H1 (cell line): ENCODE measurements around the gene ADGRV1. TPM values are rescaled to one million over a fixed set of nuclear protein-coding genes. Genes with fewer than 3 reads are reported as not detected.

ENCODE experiments used
- BRCA1 ChIP-seq: IDR thresholded peaks from 2 replicates; pipeline ENCODE4 v1.6.1; 2012; ENCODE audit warnings: low read depth, low read length, improper control_type of control experiment
- CBX8 ChIP-seq: fragments of 300-800, 300-1000 bp; sonication (generic); IDR thresholded peaks from 2 replicates; pipeline ENCODE4 v1.7.1; 2016; ENCODE audit warnings: low read depth, low read length, borderline replicate concordance
- POLR2A ChIP-seq, 2 experiments: IDR thresholded peaks; 1 replicate in 1 of 2; 2 replicates in 1 of 2; pipeline ENCODE4 v1.6.1; 2011; ENCODE audit warnings: low read depth in 2 of 2, low read length in 2 of 2, mild to moderate bottlenecking in 2 of 2; ENCODE audit errors: control extremely low read depth in 1 of 2
- RAD21 ChIP-seq, 2 experiments: IDR thresholded peaks in 1 of 2; conservative IDR thresholded peaks in 1 of 2; 2 replicates each; pipeline ENCODE4 v1.6.1; 2011; ENCODE audit warnings: low read depth in 2 of 2, low read length in 2 of 2, improper control_type of control experiment in 1 of 2, inconsistent platforms in 1 of 2, mild to moderate bottlenecking in 1 of 2, moderate library complexity in 1 of 2
- polyA plus RNA-seq, 7 experiments: library from polyadenylated mRNA; depleted of rRNA in 3 of 7; stranded (reverse) in 5 of 7; unstranded in 2 of 7; fragments of >200 nt in 5 of 7; fragments of 200-250 nt in 2 of 7; gene quantifications; 1 replicate in 5 of 7; 2 replicates in 1 of 7; 4 replicates in 1 of 7; pipeline versions ENCODE4 v1.2.1 to v1.2.3, GENCODE V29; 2011 to 2013; ENCODE audit warnings: missing spikeins in 2 of 7, mixed read lengths in 2 of 7
- total RNA-seq: library from RNA; stranded (reverse); fragmentation: NEBNext Ultra II Directional; extraction: Animal tissue kit (Norgen Biotek cat#: 25700); gene quantifications from 2 replicates; pipeline ENCODE4 v1.2.1, GENCODE V29; 2021

Gene ADGRV1
- total and polyA plus RNA-seq, 2 of the 8 experiments (the other 6 are each of a cell fraction or from before 2014, with no cell fraction given) = 53.1 to 62.2 TPM

GRCh38 chr5:90519081-90519480, 39.5 kb upstream of the ADGRV1 start (continued):
- TF ChIP-seq RAD21 (IDR thresholded peaks at IDR 0.05 in 1 of 2, conservative IDR thresholded peaks at IDR 0.05 in 1 of 2; ENCODE audit: low read depth in 2 of 2, low read length in 2 of 2) (no peak), BRCA1 (no peak), CBX8 (no peak), POLR2A (IDR thresholded peaks at IDR 0.05; ENCODE audit: control extremely low read depth in 1 of 2, low read depth in 2 of 2, low read length in 2 of 2) (no peak)
